Type B pancreatic cell (in vitro differentiated cells): ENCODE measurements around the gene UBASH3B. TPM values are rescaled to one million over a fixed set of nuclear protein-coding genes. Genes with fewer than 3 reads are reported as not detected.

Source experiments
- DNase-seq: peaks from one replicate; pipeline ENCODE4 v3.0.0; 2021; ENCODE audit warnings: mixed read lengths; ENCODE audit not compliant: unreplicated experiment; ENCODE audit errors: extremely low spot score
- H3K27ac Mint-ChIP-seq: 2 replicates; pipeline ENCODE4 v1.8.0; 2021; ENCODE audit warnings: mild to moderate bottlenecking, mixed read lengths
- H3K27me3 Mint-ChIP-seq: 2 replicates; pipeline ENCODE4 v1.8.0; 2021; ENCODE audit warnings: mixed read lengths
- H3K36me3 Mint-ChIP-seq: 2 replicates; pipeline ENCODE4 v1.8.0; 2021; ENCODE audit warnings: mixed read lengths
- H3K4me1 Mint-ChIP-seq: one replicate; pipeline ENCODE4 v1.8.0; 2021; ENCODE audit warnings: mixed read lengths; ENCODE audit not compliant: unreplicated experiment
- H3K4me3 Mint-ChIP-seq: 2 replicates; pipeline ENCODE4 v1.8.0; 2021; ENCODE audit warnings: mild to moderate bottlenecking, mixed read lengths
- H3K9me3 Mint-ChIP-seq: 2 replicates; pipeline ENCODE4 v1.8.0; 2021; ENCODE audit warnings: mixed read lengths
- CTCF ChIP-seq: fragments of 200-600 bp; sonication (generic); conservative IDR thresholded peaks from 2 replicates; pipeline ENCODE4 v1.5.0; 2021; ENCODE audit warnings: antibody characterized with exemption, mild to moderate bottlenecking
- total RNA-seq: library from RNA; stranded (reverse); gene quantifications from 2 replicates; pipeline ENCODE4 v1.2.1, GENCODE V29; 2021; ENCODE audit warnings: low replicate concordance

The UBASH3B gene
- total RNA-seq, 1 donor from 2014 or later: 8.6 TPM

GRCh38 chr11:122812638-122813037 lies 157.1 kb downstream of the UBASH3B start:
- peaks cover 5% of the 10 kb centered on the region for H3K36me3 Mint-ChIP-seq
- peaks cover 4% of the 10 kb centered on the region for H3K27me3 Mint-ChIP-seq
- DNase-seq: no peak
- TF ChIP-seq CTCF: no peak
- H3K9me3 Mint-ChIP-seq: peaks cover 5% of the 10 kb centered on the region
- H3K4me3 Mint-ChIP-seq: no peak overlapping the region
- peaks cover 20% of the 10 kb centered on the region for H3K4me1 Mint-ChIP-seq
- no peak overlapping the region for H3K27ac Mint-ChIP-seq

GRCh38 chr11:122813176-122813893 lies 157.8 kb downstream of the UBASH3B start:
- Mint-ChIP-seq H3K27me3 (peaks cover 4% of the 10 kb centered on the region), H3K4me1 (peaks cover 13% of the 10 kb centered on the region), H3K9me3 (peaks cover 5% of the 10 kb centered on the region), H3K27ac (no peak overlapping the region), H3K36me3 (peaks cover 5% of the 10 kb centered on the region), H3K4me3 (no peak overlapping the region)
- DNase-seq: no peak
- no peak for TF ChIP-seq CTCF

GRCh38 chr11:122813894-122814270 lies 158.4 kb downstream of the UBASH3B start:
- no peak for DNase-seq
- Mint-ChIP-seq H3K4me1 (peaks cover 8% of the 10 kb centered on the region), H3K36me3 (peaks cover 5% of the 10 kb centered on the region), H3K4me3 (no peak overlapping the region), H3K27ac (peak overlapping the region; percentile 42), H3K27me3 (peaks cover 4% of the 10 kb centered on the region), H3K9me3 (peaks cover 5% of the 10 kb centered on the region)
- TF ChIP-seq CTCF: no peak

GRCh38 chr11:122814401-122814800 lies 158.9 kb downstream of the UBASH3B start:
- Mint-ChIP-seq H3K27me3 (peaks cover 4% of the 10 kb centered on the region), H3K27ac (peak overlapping the region; percentile 42), H3K4me3 (no peak overlapping the region), H3K4me1 (peaks cover 8% of the 10 kb centered on the region), H3K9me3 (peaks cover 5% of the 10 kb centered on the region), H3K36me3 (peaks cover 5% of the 10 kb centered on the region)
- DNase-seq: no peak
- peak; percentile 30 for TF ChIP-seq CTCF

- TF ChIP-seq CTCF: no peak
- peak overlapping the region; percentile 46 for H3K27ac Mint-ChIP-seq
- H3K36me3 Mint-ChIP-seq: peaks cover 5% of the 10 kb centered on the region
- peaks cover 4% of the 10 kb centered on the region for H3K27me3 Mint-ChIP-seq
- peaks cover 10% of the 10 kb centered on the region for H3K9me3 Mint-ChIP-seq
- no peak overlapping the region for H3K4me3 Mint-ChIP-seq
- H3K4me1 Mint-ChIP-seq: peaks cover 8% of the 10 kb centered on the region
- no peak for DNase-seq
Measured at GRCh38 chr11:122815900-122816299, 160.4 kb downstream of the UBASH3B start.
